ENCODE results near the gene CCDC159.

Gene CCDC159

DNA sequence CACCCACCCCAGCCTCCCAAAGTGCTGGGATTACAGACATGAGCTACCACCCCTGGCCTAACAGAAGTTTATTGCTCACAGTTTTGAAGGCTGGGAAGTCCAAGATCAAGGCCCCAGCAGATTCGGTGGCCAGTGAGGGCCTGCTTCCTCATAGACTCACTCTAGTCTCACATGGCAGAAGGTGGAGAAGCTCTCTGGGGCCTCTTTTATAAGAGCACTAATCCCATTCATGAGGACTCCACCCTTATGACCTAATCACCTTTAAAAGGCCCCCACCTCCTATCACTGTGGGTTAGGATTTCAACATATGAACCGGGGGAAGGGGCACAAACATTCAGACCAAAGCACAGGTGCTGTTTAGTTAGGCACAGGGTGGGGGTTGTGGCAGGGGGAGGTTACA is 21.2 kb downstream of the CCDC159 start:
- no peak for DNase-seq (ENCODE audit: low spot score)
- TF ChIP-seq, protein P1, sequence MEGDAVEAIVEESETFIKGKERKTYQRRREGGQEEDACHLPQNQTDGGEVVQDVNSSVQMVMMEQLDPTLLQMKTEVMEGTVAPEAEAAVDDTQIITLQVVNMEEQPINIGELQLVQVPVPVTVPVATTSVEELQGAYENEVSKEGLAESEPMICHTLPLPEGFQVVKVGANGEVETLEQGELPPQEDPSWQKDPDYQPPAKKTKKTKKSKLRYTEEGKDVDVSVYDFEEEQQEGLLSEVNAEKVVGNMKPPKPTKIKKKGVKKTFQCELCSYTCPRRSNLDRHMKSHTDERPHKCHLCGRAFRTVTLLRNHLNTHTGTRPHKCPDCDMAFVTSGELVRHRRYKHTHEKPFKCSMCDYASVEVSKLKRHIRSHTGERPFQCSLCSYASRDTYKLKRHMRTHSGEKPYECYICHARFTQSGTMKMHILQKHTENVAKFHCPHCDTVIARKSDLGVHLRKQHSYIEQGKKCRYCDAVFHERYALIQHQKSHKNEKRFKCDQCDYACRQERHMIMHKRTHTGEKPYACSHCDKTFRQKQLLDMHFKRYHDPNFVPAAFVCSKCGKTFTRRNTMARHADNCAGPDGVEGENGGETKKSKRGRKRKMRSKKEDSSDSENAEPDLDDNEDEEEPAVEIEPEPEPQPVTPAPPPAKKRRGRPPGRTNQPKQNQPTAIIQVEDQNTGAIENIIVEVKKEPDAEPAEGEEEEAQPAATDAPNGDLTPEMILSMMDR (IDR thresholded peaks at IDR 0.05; ENCODE audit: borderline replicate concordance, control extremely low read depth, extremely low read depth, insufficient read depth, missing control alignments), result no peak
- in situ Hi-C loops (cut with MboI; ENCODE audit: low sequenced_read_pairs, unreplicated experiment), result no loop called here

DNA sequence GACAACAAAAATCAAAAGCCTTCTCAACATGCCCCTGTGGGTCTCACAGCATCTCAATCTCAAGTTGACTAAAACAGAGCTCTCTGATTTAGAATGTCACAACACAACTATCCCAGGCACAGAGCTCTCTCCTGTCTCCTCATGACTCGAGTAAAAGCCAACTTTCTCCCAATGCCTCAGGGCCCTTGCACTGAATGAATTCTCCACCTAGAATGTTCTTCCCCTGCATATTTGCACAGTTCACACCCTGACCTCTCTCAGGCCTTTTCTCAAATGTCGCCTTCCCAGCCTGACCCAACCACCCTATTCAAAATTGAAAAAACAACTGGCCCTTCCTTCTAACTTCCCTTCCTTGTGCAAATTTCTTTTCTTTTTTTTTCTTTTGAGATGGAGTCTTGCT is 24.4 kb downstream of the CCDC159 start:
- in situ Hi-C loops (cut with MboI; ENCODE audit: low sequenced_read_pairs, unreplicated experiment), result no loop called here
- no peak for DNase-seq (ENCODE audit: low spot score)
- TF ChIP-seq, protein P1 (IDR thresholded peaks at IDR 0.05; ENCODE audit: borderline replicate concordance, control extremely low read depth, extremely low read depth, insufficient read depth, missing control alignments), result no peak

DNA sequence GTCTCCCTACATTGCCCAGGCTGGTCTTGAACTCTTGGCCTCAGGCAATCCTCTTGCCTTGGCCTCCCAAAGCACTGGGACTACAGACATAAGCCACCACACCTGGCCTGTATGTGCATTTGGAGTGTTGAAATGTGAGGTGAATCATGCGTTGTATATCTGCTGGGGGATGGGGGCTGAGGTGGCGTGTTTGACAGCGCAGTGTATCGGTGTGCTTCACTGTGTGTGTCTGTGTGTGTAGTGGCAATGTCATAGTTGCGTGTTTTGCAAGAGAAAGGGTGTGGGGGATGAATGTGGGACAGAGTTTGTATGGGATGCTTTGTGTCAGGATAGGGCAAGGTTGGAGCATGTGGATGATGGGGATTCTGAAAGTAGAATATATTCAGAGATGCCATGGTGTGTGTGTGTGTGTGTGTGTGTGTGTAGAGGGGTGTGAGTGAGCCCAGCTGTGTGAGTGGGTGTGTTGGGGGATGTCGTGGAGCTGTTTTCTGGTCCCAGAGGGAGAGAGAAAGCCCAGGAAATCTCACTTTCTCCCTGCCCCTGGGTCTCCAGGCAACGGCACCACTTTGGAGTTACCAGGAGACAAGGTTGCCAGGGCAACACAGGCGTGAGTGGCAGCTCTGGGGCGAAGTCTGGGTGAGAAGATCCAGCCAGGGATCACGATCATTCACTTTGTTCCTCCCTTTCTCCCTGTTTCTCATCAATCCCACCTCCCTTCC is 27.0 kb downstream of the CCDC159 start:
- in situ Hi-C loops (cut with MboI; ENCODE audit: low sequenced_read_pairs, unreplicated experiment), result no loop called here
- TF ChIP-seq, protein P1 (IDR thresholded peaks at IDR 0.05; ENCODE audit: borderline replicate concordance, control extremely low read depth, extremely low read depth, insufficient read depth, missing control alignments), result no peak
- no peak for DNase-seq (ENCODE audit: low spot score)

DNA sequence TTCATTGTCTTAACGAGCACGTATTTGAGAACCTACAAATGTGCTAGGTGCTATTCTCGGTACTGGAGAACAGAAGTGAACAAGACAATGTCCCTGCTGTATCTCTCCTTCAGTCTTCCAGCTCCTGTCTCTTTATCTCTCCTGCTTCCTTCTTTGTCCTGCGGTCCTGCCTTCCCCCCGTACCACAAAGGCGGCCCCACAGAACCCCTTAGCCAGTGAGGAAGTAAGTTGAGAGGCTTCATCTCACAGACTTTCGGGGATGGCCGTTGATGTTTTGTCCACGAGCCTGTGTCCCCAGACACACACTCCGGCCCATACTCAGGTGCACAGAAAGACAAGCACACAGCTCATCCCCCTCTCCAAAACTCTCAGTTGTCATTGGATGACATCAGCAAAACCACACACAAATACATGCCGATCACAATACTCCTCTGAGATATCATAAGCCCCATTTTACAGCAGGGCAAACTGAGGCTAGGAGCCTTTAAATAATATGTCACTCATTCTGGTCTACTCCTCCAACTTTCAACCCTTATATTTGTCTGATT is 27.6 kb downstream of the CCDC159 start:
- DNase-seq (ENCODE audit: low spot score), result peak; percentile 41
- TF ChIP-seq, protein P1 (IDR thresholded peaks at IDR 0.05; ENCODE audit: borderline replicate concordance, control extremely low read depth, extremely low read depth, insufficient read depth, missing control alignments), result no peak
- in situ Hi-C loops (cut with MboI; ENCODE audit: low sequenced_read_pairs, unreplicated experiment), result no loop called here

DNA sequence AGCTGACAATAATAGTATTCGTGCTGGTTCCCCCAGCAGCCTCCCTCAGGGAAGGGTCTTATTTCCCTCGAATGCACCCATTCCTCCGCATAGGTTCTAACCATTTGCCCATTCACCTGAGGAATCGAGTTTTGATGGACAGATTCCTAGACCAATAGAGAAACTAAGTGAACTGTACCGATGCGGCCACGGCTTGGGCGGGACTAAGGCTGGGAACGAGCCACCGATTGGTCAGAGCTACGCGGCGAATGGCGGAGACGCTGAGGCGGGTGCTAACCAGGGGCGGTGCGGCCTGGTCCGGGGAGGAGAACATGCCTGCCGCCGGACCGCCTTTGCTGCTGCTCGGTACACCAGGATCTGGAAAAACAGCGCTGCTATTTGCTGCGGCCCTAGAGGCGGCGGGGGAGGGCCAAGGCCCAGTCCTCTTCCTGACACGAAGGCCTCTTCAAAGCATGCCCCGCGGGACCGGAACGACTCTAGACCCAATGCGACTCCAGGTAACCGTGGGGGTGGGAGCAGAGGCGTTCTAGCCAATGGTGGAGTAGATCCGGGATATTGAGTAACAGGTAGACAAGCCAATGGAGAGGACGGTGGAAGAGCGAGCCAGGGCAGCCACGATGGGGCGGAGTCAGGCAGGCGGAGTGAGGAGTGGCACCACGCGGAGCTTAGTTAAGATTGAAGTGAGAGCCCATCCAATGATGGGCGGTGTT is 28.3 kb downstream of the CCDC159 start, which contains the start of gene SWSAP1:
SWSAP1 (plus strand) TSS at position 234 of the 710 bp plus-strand sequence; CDS start at position 249, 15 bp downstream.
- TF ChIP-seq, protein P1 (IDR thresholded peaks at IDR 0.05; ENCODE audit: borderline replicate concordance, control extremely low read depth, extremely low read depth, insufficient read depth, missing control alignments), result no peak
- in situ Hi-C loops (cut with MboI; ENCODE audit: low sequenced_read_pairs, unreplicated experiment), result no loop called here
- peak; percentile 98 for DNase-seq (ENCODE audit: low spot score)

DNA sequence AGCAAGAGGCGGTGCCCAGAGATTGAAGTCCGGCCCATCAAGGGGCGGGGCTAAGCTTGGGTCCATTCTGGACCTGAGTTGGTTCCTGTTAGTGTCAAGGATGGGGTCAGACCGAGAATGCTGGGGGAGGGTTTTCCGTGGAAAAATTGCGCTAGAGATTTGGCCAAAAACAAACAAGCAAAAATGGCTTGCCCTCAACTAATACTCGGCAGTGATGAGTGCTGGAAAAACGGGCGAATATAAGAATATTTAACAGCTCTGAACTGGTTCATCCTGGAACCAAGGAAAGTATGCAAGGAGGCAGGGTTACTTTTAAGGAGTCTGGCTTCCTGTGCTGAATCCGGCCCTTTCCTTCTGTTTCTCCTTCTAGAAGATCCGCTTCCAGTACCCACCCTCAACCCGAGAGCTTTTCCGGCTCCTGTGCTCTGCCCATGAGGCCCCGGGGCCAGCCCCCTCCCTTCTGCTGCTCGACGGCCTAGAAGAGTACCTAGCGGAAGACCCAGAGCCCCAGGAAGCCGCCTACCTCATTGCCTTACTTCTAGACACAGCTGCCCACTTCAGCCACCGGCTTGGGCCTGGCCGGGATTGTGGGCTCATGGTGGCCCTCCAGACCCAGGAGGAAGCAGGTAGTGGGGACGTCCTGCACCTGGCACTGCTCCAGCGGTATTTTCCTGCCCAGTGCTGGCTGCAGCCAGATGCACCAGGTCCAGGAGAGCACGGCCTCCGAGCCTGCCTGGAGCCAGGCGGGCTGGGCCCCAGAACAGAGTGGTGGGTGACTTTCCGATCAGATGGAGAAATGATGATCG is 29.0 kb downstream of the CCDC159 start:
- TF ChIP-seq, protein P1 (IDR thresholded peaks at IDR 0.05; ENCODE audit: borderline replicate concordance, control extremely low read depth, extremely low read depth, insufficient read depth, missing control alignments), result no peak
- DNase-seq (ENCODE audit: low spot score), result peak; percentile 77
- in situ Hi-C loops (cut with MboI; ENCODE audit: low sequenced_read_pairs, unreplicated experiment), result no loop called here

Measured in GM13976 (cell line).